Gastroesophageal sphincter (tissue), 3 donors: ENCODE measurements around the gene CEBPZOS.

Experiments
- CTCF ChIP-seq, 4 experiments: fragments of 200-600 bp in 2 of 4; fragments of 450-650 bp in 2 of 4; sonication (generic) in 1 of 4; IDR thresholded peaks; one replicate each; pipeline ENCODE4 v1.5.1; 2017 to 2019; ENCODE audit warnings: antibody characterized with exemption in 4 of 4, mild to moderate bottlenecking in 2 of 4, moderate library complexity in 2 of 4
- EP300 ChIP-seq: sonication (generic); formaldehyde crosslinking; IDR thresholded peaks from one replicate; pipeline ENCODE4 v1.6.1; 2017; ENCODE audit warnings: antibody characterized with exemption, mild to moderate bottlenecking
- POLR2A ChIP-seq, 2 donors: fragments of 450-650 bp; IDR thresholded peaks; one replicate each; pipeline ENCODE4 v1.6.1; 2017; ENCODE audit warnings: antibody characterized with exemption in 2 of 2, mild to moderate bottlenecking in 2 of 2, moderate library complexity in 1 of 2
- POLR2AphosphoS5 ChIP-seq: sonication (generic); formaldehyde crosslinking; IDR thresholded peaks from one replicate; pipeline ENCODE4 v1.6.1; 2017; ENCODE audit warnings: antibody characterized with exemption

- TF ChIP-seq CTCF (IDR thresholded peaks at IDR 0.05), result no peak
- TF ChIP-seq POLR2AphosphoS5, result no peak
- TF ChIP-seq POLR2A (IDR thresholded peaks at IDR 0.05), result no peak
- no peak for TF ChIP-seq EP300
Observed at GRCh38 chr2:37191253-37191652, 5.0 kb upstream of the CEBPZOS start.
